ENCODE measurements around the gene F3. TPM values are rescaled to one million over a fixed set of nuclear protein-coding genes. Genes with fewer than 3 reads are reported as not detected.
"Not testable (repeated sequence)": the region's sequence is repeated elsewhere in the genome, so short reads cannot be mapped to it uniquely, and the experiment has no call there.

F3 gene
- total RNA-seq, 1 donor from 2014 or later, result 152 TPM

DNA sequence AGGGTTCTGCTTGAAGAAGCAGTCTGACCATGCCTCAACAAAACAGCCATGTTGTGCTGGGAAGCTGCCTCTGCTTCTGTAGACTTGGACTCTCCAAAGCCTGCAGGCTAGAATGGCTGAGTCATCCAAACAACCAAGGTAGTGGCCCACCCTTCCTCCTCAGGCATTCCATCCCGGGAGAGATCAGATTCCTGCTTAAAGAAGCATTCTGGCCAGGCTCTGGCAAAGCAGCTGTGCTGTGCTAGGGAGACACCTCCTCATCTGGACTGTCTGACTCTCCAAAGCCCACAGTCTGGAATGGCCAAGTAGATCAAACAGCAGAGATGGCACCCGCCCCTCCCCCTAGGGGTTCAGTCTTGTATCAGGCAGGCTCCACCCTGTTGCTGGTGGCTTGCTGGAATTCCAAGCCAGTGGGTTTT lies 38.3 kb upstream of the F3 start:
- TF ChIP-seq, protein P1, sequence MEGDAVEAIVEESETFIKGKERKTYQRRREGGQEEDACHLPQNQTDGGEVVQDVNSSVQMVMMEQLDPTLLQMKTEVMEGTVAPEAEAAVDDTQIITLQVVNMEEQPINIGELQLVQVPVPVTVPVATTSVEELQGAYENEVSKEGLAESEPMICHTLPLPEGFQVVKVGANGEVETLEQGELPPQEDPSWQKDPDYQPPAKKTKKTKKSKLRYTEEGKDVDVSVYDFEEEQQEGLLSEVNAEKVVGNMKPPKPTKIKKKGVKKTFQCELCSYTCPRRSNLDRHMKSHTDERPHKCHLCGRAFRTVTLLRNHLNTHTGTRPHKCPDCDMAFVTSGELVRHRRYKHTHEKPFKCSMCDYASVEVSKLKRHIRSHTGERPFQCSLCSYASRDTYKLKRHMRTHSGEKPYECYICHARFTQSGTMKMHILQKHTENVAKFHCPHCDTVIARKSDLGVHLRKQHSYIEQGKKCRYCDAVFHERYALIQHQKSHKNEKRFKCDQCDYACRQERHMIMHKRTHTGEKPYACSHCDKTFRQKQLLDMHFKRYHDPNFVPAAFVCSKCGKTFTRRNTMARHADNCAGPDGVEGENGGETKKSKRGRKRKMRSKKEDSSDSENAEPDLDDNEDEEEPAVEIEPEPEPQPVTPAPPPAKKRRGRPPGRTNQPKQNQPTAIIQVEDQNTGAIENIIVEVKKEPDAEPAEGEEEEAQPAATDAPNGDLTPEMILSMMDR (IDR thresholded peaks at IDR 0.05; ENCODE audit: insufficient read depth, low read length, poor library complexity, severe bottlenecking), result no peak
- Histone ChIP-seq H3K4me3 (ENCODE audit: low read depth, low read length) (no peak overlapping the region), H3K36me3 (ENCODE audit: control insufficient read depth, insufficient read depth, low read length) (no peaks in the 10 kb centered on the region), H3K27me3 (ENCODE audit: control insufficient read depth, insufficient read depth, low read length) (no peaks in the 10 kb centered on the region)
- DNase-seq (ENCODE audit: low read depth), result peak; percentile 80

DNA sequence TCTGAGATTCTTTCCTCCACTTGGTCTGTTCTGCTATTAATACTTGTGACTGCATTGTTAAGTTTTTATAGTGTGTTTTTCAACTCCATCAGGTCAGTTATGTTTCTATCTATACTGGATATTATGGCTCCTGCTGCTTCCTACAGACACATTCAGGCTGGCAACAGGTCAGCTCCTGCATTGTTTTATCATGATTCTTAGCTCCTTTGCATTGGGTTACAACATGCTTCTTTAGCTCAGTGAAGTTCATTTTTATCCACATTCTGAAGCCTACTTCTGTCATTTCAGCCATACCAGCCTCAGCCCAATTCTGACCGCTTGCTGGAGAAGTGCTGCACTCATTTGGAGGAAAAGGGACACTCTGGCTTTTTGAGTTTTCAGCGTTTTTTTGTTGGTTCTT lies 37.3 kb upstream of the F3 start:
- no peak for DNase-seq (ENCODE audit: low read depth)
- Histone ChIP-seq H3K36me3 (ENCODE audit: control insufficient read depth, insufficient read depth, low read length) (no peaks in the 10 kb centered on the region), H3K27me3 (ENCODE audit: control insufficient read depth, insufficient read depth, low read length) (no peaks in the 10 kb centered on the region), H3K4me3 (ENCODE audit: low read depth, low read length) (no peak overlapping the region)
- TF ChIP-seq, protein P1 (IDR thresholded peaks at IDR 0.05; ENCODE audit: insufficient read depth, low read length, poor library complexity, severe bottlenecking), result no peak

DNA sequence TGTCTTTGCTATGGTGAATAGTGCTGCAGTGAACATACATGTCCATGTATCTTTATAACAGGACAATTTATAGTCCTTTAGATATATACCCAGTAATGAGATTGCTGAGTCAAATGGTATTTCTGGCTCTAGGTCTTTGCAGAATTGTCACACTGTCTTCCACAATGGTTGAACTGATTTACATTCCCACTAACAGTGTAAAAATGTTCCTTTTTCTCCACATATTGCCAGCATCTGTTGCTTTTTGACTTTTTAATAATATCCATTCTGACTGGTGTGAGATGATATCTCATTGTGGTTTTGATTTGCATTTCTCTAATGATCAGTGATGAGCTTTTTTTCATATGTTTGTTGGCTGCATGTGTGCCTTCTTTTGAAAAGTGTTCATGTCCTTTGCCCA lies 32.4 kb upstream of the F3 start:
- H3K36me3 ChIP-seq (ENCODE audit: control insufficient read depth, insufficient read depth, low read length); DNase-seq (ENCODE audit: low read depth); H3K27me3 ChIP-seq (ENCODE audit: control insufficient read depth, insufficient read depth, low read length); H3K4me3 ChIP-seq (ENCODE audit: low read depth, low read length): not testable (repeated sequence)

DNA sequence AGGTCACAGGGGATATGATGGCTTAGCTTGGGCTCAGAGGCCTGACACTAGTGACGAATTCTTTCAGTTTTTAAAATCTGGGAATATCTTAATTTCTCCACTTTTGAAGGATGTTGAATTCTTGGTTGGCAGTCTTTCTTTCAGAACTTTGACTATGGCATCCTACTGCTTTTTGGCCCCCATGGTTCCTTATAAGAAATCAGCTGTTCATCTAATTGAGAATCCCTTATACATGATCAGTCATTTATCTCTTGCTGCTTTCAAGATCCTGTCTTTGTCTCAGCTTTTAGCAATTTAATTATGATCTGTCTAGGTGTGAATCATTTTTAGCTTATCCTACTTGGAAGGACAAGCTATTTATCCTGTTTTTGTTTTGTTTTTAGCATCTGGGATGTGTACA lies 31.2 kb upstream of the F3 start:
- TF ChIP-seq, protein P1 (IDR thresholded peaks at IDR 0.05; ENCODE audit: insufficient read depth, low read length, poor library complexity, severe bottlenecking), result no peak
- no peak for DNase-seq (ENCODE audit: low read depth)
- Histone ChIP-seq H3K27me3 (ENCODE audit: control insufficient read depth, insufficient read depth, low read length) (no peaks in the 10 kb centered on the region), H3K4me3 (ENCODE audit: low read depth, low read length) (no peak overlapping the region), H3K36me3 (ENCODE audit: control insufficient read depth, insufficient read depth, low read length) (no peaks in the 10 kb centered on the region)

DNA sequence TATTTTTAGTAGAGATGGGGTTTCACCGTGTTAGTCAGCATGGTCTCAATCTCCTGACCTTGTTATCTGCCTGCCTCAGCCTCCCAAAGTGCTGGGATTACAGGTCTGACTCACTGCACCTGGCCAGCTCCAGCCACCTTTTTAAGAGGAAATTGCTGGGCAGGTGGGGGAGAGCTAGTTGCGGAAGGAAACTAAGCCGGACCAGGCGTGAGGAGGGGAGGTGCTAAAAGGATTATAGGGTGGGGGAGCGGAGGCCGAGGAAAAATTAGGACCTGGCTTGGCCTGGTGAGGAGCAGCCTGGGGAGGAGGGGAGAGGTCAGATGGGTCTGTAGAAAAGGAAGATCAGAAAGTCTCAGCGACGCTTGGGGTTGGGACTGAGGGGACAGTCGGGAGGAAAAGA lies 29.4 kb upstream of the F3 start:
- DNase-seq (ENCODE audit: low read depth); H3K27me3 ChIP-seq (ENCODE audit: control insufficient read depth, insufficient read depth, low read length); H3K4me3 ChIP-seq (ENCODE audit: low read depth, low read length); H3K36me3 ChIP-seq (ENCODE audit: control insufficient read depth, insufficient read depth, low read length): not testable (repeated sequence)

DNA sequence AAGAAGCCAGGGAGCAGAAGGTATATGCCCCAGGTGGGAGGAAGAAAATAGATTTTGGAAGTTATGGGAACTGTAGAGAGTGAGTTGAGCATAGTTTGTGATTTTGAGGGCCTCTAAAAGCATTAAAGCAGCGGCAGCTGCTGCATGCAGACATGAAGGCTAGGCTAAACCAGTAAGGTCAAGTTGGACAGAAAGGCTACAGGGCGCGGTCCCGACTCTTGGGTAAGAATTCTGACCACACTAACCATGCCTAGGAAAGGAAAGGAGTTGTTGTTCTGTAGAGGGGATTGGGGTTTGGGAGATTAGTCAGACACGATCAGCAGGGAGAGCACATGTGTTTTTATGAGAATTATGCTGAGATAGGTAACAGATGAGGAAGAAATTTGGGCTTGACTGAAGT lies 27.2 kb upstream of the F3 start:
- not testable (repeated sequence) for H3K4me3 ChIP-seq (ENCODE audit: low read depth, low read length); H3K36me3 ChIP-seq (ENCODE audit: control insufficient read depth, insufficient read depth, low read length); DNase-seq (ENCODE audit: low read depth); H3K27me3 ChIP-seq (ENCODE audit: control insufficient read depth, insufficient read depth, low read length)

DNA sequence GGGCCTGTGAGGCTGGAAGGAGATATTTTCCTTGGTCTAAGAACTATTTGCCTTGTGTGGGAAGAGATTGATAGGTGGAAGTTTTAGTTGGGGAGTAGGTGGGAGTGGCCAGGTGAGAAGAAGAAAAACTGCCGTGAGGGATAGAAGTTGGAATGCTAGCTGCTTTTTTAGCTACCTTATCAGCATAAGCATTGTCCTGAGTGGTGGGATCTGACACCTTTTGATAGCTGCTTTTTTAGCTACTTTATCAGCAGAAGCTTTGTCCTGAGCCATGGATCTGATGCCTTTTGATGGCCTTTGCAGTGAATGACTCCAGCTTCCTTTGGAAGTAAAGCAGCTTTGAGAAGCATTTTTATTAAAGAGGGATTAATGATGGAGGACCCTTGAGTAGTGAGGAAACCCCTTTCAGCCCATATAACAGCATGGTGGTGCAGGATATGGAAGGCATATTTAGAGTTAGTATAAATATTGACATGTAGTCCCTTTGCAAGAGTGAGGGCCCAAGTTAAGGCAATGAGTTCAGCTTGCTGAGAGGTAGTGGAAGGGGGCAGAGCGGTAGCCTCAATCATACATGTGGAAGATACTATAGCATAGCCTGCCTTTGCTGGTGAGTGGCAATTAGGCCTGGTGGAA lies 26.5 kb upstream of the F3 start:
- not testable (repeated sequence) for H3K27me3 ChIP-seq (ENCODE audit: control insufficient read depth, insufficient read depth, low read length); H3K4me3 ChIP-seq (ENCODE audit: low read depth, low read length); H3K36me3 ChIP-seq (ENCODE audit: control insufficient read depth, insufficient read depth, low read length); DNase-seq (ENCODE audit: low read depth)

DNA sequence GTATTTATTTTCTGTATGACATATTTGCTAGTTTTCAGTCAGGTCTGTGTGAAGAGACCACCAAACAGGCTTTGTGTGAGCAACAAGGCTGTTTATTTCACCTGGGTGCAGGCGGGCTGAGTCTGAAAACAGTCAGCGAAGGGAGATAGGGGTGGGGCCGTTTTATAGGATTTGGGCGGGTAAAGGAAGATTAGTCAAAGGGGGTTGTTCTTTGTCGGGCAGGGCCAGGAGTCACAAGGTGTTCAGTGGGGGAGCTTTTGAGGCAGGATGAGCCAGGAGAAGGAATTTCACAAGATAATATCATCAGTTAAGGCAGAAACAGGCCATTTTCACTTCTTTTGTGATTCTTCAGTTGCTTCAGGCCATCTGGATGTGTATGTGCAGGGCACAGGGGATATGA lies 24.9 kb upstream of the F3 start:
- DNase-seq (ENCODE audit: low read depth); H3K36me3 ChIP-seq (ENCODE audit: control insufficient read depth, insufficient read depth, low read length); H3K4me3 ChIP-seq (ENCODE audit: low read depth, low read length); H3K27me3 ChIP-seq (ENCODE audit: control insufficient read depth, insufficient read depth, low read length): not testable (repeated sequence)

Measured in kidney epithelial cell (primary cell).